SH-SY5Y (cell line): ENCODE measurements around the gene CYP27B1.

Experiments used
- GATA2 ChIP-seq: IDR thresholded peaks from 2 replicates; pipeline ENCODE4 v1.6.1; 2011; ENCODE audit warnings: mild to moderate bottlenecking, low read depth, low read length
- GATA3 ChIP-seq: IDR thresholded peaks from 2 replicates; pipeline ENCODE4 v1.6.1; 2011; ENCODE audit warnings: low read depth, mild to moderate bottlenecking, low read length, moderate library complexity

GRCh38 chr12:57781244-57781643, 14.4 kb upstream of the CYP27B1 start:
- no peak for TF ChIP-seq GATA2
- TF ChIP-seq GATA3: no peak
